GM18520 (cell line): ENCODE measurements around the gene P3H1.
A peak's percentile ranks its signal among the peaks of the same experiment; 100 is the strongest.
"Not testable (repeated sequence)": the region's sequence is repeated elsewhere in the genome, so short reads cannot be mapped to it uniquely, and the experiment has no call there.

Source experiments
- ATAC-seq: cut with Tn5 transposase; IDR thresholded peaks from one replicate; pipeline ENCODE4 v1.9.1; 2021; ENCODE audit not compliant: unreplicated experiment

Gene P3H1, protein sequence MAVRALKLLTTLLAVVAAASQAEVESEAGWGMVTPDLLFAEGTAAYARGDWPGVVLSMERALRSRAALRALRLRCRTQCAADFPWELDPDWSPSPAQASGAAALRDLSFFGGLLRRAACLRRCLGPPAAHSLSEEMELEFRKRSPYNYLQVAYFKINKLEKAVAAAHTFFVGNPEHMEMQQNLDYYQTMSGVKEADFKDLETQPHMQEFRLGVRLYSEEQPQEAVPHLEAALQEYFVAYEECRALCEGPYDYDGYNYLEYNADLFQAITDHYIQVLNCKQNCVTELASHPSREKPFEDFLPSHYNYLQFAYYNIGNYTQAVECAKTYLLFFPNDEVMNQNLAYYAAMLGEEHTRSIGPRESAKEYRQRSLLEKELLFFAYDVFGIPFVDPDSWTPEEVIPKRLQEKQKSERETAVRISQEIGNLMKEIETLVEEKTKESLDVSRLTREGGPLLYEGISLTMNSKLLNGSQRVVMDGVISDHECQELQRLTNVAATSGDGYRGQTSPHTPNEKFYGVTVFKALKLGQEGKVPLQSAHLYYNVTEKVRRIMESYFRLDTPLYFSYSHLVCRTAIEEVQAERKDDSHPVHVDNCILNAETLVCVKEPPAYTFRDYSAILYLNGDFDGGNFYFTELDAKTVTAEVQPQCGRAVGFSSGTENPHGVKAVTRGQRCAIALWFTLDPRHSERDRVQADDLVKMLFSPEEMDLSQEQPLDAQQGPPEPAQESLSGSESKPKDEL

DNA sequence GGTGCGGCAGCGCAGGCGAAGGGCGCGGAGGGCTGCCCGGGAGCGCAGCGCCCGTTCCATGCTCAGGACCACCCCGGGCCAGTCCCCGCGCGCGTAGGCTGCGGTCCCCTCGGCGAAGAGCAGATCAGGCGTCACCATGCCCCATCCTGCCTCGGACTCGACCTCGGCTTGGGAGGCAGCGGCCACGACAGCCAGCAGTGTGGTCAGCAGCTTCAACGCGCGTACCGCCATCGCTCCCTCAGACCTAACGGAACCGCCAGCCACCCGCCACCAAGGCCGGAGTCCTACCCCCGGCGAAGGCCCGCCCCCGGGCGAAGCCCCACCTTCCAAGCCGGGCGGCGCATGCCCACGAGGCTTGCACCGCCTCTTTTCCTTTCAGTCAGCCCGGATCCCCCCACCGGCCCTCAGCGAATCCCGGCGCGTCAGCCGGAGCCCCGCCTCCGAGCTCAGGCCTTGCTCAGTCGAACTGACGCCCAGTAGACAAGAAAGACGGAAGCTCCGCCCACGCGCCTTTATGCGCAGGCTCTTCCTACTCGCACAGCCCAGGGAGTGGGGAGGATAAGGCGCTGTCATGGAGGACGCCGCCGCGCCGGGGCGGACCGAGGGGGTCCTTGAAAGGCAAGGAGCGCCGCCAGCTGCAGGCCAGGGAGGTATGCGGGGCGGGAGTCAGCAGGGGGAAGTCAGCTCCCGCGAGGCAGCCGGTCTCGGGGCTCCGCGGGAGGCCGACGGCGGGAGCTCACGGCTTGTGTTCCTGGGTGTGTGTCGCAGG lies at the start of gene P3H1, which contains the start of gene C1orf50:
Gene P3H1, minus strand, starts transcription at position 288 of the 769 bp plus-strand sequence. Its CDS starts 57 bp downstream, at position 231.
Gene C1orf50, plus strand, starts transcription at position 509 of the 769 bp plus-strand sequence. Its CDS starts 63 bp downstream, at position 572.
- peak; percentile 83 for ATAC-seq

DNA sequence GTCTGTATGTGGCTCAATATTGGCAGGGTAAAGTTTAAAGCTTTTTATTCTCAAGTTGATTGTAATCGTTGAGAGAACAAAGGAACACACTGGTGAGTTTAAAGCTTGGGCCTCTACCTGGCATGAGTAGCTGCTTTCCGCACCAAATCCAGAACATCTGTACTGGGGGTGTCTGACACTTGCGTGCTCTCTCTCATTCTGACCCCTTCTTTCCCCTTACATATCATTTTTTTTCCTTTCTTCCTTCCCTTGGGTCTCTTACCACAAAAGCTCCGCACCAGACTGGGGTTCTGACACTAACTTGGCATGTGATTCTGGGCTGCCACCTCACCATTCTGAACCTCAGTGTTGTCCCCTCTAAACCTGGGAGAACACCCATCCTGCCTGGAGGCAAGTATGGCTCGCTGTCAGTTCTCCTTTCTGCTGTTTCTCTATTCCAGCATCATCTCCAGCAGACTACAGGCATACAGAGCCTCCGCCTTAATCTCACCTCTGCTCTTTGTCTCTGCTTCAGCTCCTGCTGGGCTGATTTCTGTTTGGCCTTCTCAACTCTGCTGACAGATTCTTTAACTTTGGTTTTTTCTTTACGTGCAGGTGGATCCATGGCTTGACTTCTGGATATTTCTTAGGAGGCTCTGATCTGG lies 49.2 kb upstream of the P3H1 start:
- ATAC-seq: no peak

DNA sequence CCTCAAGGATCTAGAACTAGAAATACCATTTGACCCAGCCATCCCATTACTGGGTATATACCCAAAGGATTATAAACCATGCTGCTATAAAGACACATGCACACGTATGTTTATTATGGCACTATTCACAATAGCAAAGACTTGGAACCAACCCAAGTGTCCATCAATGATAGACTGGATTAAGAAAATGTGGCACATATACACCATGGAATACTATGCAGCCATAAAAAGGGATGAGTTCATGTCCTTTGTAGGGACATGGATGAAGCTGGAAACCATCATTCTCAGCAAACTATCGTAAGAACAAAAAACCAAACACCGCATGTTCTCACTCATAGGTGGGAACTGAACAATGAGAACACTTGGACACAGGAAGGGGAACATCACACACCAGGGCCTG lies 48.0 kb upstream of the P3H1 start:
- not testable (repeated sequence) for ATAC-seq

DNA sequence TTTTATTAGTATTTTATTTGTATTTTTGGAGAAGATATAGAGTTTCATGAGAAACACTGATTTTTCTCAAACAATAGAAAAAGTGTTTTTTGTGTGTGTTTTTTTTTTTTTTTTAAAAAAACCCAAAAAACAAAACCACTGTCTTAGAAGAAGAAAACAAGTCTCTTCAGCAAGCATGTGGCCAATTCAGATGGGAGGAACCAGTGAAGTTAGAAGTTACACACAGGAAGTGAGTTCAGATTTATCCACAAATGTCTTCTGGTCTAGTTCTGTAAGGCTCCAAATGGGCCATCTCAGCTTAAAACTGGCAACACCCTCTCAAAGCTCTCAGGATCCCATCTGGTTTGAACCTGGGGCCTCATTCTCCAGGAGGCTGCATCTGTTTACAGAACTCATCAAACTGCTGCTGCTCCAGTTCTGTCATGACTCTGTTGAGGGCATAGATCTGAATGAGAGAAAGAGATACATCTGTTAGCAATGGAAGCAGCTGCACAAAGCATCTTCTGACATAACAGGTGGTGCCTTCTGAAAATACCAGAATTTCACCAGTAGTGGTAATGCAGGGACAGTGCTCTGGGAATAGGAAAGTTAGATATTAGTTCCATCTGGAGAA lies 40.3 kb upstream of the P3H1 start:
- ATAC-seq: no peak

DNA sequence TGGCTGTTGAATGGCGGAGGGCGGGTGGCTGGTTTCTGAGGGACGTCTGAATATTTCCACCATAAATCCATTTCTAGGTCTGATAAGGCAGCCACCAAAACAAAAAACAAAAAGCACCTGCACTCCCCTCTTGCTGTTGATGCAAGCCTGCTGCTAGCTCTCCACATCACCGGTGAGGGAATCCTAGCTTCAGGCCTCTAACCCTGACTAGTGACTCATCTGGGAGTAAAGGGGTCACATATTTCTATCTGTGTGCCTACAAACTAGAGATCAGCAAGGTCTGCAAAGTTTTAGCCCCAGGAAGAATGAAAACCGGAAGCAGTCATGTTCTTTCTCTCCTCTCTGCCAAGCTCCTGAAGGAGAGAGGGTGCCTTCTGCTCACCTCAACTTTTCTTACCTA lies 39.8 kb upstream of the P3H1 start:
- ATAC-seq: no peak

DNA sequence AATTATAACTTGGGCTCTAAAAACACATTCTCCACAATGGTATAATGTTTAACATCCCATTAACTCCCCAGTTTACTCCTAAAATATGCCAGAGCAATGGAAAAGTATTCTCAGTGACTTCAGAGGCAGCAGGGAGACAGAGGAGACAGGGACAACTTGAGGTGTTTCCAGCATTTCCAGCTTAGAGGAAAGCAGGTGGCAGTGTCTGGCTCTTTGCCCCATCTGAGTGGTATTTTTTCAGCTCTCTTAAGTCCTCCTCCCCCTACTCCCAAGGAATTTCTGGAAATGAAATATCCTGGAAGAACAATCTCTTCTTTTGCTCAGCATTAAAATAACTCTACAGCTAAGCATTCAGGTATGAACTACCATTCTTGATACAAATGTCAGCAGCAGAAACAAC lies 39.3 kb upstream of the P3H1 start:
- ATAC-seq: no peak

DNA sequence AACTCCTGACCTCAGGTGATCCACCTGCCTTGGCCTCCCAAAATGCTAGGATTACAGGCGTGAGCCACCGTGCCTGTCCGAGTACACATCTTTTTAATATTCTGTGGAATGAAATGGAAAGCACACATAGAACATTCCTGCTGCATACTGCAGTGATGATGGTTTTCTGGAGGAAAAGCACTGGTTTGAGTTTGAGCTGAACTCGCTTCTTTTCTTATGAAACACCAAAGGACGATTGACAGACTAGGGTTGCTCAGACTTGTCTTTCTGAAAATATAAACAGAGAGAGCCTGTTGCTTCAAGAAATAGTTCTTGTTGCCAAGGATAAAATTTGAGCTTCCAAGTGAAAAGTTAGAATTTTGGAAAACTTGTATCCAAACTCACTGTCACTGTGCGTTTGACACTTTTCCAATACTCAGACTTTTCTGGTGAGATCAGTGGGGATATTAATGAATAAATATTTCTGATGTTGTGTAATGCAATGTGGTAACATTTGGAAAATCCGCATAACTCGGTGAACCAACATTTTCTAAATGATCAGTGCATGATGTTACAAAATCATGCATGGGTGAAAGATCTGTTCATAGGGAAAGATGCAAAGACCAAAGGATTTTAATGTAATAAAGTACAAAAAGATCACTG lies 35.1 kb upstream of the P3H1 start:
- ATAC-seq: no peak

DNA sequence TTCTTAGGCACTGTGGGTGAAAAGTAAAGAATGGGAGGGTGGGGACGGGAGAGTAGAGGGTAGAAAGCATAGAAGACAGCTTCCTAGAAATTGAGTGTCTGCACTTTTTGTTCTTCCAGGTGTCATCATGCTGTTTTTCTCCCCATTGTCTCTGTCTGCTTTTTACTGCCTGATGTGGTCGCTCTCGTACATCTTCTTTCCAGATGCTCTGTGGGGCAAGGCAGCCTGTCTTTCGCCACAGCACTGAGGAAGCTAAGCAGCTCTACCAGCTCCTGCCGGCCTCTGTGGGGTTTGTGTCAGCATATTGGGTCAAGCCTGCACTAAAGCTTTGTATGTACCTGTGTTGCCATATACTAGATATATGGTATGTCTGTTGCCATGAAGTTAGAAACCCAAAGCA lies 31.2 kb upstream of the P3H1 start:
- ATAC-seq: no peak

DNA sequence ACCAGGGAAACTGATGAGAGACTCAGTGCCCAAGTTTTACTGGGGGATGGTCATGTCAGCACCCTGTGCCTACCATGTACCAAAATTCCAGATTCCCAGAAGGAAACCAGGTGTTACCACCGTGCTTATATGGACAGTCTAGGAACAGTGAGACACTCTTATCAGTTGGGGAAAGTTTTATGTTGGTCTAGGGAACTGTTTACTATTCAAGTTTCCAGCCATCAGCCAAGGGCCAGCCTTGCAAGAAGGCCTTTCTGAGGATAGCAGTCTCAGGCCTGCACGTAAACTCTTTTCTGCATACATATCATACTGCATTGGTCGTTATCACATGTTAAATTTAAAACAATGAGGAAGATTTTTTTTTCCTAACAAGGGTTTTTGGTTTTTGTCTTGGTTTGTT lies 30.6 kb upstream of the P3H1 start:
- ATAC-seq: no peak

DNA sequence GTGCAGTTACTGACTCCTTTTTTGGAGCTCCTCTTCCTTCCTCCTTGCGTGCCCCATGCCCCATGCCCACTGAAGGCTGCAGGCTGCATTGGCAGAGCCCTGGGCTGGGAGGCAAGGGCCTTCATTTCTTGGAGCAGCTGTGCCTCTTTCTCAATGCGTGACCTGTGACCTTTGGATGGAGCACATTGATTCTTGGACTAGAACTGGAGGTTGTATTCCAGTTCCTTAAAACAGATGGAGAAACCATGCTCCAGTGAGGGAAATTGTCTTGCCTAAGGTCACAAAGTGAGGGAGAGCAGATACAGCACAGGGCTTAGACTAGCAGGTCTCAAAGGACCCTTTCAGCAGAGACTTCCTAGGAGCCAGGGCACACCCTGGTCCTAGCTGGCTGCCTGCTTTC lies 27.0 kb upstream of the P3H1 start:
- no peak for ATAC-seq

DNA sequence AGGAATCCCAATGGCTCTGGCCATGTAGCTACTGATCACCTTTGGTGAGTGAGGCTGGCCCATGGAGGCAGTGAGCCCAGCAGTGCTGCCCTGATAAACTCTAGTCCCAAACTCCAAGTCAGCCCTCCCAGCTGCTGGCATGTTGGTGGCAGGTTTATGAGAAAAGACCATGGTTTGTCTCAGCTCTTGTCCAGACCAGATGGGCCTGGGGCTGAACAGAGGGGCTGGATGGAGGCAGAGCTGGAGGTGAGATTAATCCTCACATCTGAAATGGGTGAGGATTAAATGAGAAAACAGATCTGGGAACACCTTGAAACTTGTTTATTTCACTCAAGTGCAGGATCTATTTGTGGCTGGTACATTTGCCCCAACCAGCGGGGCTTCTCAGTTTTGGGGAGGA lies 21.2 kb upstream of the P3H1 start:
- ATAC-seq: no peak

DNA sequence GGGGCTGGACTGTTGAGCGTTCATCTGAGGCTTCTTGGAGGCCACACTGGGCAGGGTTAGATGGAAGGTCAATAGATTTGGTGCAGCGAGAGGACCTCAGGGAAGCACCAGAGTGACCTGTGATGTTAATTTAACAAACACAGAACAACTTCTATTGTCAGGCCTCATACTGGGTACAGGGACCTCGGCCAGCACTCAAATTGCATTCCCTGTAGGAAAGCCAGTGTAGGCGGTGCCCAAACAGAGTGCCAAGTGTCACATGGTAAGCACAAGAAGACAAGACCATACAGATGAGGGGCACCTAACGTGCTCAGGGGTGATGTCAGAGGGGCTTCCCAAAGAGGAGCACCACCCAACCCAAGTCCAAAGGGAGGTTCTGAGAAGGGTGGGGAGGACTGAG lies 19.3 kb upstream of the P3H1 start:
- no peak for ATAC-seq

DNA sequence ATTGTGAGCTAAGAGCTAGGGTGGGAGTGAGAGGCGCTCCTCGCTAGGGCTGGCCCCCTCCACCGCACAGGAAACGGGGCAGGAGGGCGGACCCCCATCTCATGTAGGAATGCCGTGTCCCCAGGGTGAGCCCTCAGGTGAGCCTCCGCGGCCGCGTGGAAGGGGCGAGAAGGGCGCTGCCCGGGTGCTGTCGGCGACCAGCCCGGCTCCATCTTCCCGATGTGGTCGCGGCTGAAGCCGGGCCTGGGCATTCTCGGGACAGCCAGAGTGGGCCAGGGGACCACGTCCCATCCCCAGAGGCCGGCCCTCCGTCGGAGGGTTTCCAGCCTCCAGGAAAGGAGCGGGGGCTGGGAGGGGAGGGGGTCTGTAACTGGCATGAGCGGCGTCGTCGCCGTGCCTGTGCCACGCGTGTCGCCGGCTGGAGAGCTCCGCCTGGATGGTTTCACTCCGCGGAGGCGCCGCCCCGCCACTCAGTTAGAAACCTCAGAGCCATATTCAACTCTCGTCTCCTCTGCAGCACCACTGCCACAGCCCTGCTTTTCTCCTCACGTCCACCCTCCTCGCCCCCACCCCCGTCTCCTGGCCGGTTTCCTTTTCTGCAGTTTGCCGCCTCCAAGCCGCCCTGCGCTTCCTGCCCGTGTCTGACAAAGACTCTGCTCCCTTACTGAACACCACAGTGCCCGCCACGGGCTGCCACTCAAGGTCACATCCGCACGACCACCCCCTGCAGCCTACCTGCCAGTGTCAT lies 18.3 kb upstream of the P3H1 start, which contains the start of gene TMEM269:
Gene TMEM269, plus strand, starts transcription at position 46 of the 748 bp plus-strand sequence. CDS start 4,903 bp downstream, outside the sequence.
- no peak for ATAC-seq

DNA sequence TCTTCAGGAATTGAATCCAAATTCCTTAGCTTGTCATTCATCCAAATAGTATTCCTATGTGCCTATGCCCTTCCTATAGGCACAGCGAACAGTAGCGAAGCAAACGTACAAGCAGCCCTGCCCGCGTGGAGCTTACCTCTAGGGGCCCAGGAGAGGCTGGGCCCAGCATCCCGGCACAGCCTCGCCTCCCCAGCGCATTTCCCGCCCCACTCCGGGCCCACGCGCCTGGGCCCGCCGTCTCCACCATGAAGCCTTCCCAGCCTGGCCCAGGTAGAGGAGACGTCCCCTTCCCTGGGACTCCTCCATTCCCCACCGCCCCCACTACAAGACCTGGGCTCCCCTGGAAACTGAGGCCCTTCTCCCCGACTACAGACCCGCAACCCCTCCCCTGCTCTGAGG lies 17.7 kb upstream of the P3H1 start:
- ATAC-seq: no peak

DNA sequence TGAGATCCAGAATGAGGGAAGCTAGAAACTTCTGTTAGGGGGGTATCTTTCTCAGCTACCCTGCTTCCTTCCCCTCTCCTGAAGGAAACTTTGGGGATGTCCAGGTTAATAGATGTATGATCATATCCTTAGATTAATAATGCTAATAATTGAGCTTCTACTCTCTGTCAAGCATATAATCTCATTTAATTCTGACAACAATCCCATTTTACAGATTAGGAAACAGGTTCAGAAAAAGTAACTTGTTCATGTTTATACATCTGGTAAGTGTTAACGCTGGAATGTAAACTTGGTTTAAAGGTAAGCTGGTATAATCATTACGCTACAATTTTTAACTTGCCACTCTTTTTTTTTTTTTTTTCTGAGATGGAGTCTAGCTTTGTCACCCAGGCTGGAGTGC lies 16.3 kb upstream of the P3H1 start:
- ATAC-seq: no peak

DNA sequence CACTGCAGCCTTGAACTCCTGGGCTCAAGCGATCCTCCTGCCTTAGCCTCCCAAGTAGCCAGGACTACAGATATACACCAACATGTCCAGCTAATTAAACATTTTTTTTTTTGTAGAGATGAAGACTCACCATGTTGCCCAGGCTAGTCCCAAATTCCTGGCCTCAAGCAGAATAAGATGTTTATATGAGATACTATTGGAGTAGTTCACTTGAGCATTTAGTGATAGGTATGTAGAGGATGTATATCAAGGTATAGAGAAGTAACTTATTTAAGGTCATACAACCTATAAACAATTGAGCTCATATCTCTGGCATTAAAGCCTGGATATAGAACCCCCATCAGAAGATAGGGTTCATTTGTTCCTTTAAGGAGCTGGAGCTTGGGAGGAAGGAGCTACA lies 13.3 kb upstream of the P3H1 start:
- no peak for ATAC-seq

DNA sequence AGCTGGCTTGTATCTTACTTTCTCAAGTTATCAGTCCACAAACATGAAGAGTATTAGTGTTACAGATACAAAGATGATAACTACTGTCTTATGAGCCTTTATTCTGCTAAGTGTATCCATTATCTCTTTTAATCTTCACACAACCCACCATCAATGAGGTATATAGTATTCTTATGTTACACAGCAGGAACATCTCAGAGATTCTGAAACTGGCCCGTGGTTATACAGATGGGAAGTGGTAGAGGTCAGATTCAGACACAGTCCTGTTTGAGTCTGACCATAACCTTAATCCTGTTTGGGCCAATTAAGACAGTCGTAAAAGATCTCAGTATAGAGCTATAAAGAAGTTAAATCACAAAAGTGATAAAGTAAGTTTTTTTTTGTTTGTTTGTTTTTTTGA lies 12.9 kb upstream of the P3H1 start:
- ATAC-seq: no peak

DNA sequence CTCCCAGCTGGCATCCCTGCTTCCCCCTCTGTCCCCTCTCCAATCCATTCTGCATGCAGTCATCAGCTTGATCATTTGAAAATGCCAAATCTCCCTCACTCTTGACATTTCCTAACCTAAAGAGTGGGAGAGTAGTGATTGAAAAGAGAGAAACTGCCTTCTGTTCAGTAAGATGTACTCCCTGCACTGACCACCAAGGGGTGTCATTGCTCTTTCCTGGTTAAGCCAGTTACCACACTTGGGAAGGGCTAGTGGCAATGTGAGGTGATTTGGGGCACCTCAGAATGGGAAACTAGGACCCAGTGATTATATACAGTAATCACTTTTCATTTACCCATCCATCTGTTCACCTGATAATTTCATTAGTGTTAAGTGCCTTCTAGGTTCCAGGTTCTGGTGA lies 11.0 kb upstream of the P3H1 start:
- ATAC-seq: no peak

DNA sequence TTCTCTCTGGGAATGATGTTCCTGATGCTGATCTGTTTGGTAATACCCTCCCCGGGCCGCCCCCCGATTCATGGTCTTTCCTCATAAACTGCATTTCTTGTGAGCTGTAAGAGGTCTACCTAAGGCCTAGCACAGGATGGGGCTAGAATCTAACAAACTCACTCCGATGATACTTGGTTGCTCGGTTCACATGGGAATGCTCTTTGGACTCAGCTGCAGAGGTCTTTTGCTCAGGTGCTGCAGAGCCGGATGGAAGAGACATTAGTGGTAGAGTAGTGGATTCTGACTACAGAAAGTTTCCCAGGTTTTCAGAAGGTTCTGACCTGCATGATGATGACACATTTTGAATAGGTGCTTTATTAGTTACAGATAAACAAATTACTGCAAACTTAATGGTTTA lies 9.7 kb upstream of the P3H1 start:
- no peak for ATAC-seq
